ENCODE data around the gene PTPRN2.
"Not testable (repeated sequence)": the region's sequence is repeated elsewhere in the genome, so short reads cannot be mapped to it uniquely, and the experiment has no call there.

PTPRN2 gene

DNA sequence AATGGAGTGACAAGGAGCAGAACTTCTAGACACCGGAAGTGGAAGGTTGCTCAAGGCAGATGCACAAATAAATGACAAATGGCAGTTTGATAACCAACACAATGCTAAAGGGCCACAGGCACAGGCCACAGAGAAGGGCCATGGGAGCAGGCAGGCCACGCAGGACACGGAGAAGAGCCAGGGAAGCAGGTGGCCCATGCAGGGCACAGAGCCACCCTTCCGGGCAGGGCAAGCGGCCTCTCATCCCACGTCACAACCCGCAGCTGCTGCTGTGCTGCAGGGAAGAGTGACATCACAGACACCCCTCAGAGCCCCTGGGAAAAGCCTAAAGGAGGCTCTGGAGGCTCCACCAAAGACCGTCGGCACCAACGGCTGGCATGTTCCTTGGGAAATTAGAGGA is 328.5 kb downstream of the PTPRN2 start:
- no peak for DNase-seq

DNA sequence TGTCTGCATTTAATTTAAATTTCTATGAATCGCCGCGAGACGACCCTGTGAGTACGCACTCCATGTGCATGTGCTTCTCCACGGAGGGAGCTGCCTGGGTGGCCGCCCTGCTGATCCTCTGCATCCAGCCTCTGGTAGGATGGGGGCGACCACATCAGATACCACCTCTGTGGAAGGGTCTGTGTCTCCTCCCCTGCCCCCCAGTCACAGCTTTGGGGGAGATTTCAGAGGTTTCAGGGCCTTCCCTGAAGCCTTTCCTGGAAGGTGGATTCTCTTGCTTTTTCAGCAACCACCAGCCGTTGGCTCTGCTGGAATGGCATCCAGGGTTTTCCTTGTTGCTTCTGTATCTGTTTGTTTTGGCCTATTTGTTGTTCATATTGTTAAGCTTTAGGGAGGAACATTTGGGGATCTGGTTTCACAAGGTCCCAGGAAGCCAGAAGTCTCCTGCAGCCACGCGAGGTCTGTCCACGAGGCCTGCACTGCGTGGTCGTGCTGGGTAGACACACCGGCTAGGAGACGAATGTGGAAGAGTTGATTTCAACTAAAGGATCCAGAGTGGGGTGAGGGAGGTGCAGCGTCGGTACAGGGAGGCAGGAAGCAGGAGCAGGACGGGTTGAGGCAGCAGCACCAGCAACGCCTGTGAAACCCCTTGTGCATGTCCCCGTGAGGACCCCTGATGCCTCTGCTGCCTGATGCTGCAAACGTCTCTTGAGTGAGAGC is 329.1 kb downstream of the PTPRN2 start:
- no peak for DNase-seq

DNA sequence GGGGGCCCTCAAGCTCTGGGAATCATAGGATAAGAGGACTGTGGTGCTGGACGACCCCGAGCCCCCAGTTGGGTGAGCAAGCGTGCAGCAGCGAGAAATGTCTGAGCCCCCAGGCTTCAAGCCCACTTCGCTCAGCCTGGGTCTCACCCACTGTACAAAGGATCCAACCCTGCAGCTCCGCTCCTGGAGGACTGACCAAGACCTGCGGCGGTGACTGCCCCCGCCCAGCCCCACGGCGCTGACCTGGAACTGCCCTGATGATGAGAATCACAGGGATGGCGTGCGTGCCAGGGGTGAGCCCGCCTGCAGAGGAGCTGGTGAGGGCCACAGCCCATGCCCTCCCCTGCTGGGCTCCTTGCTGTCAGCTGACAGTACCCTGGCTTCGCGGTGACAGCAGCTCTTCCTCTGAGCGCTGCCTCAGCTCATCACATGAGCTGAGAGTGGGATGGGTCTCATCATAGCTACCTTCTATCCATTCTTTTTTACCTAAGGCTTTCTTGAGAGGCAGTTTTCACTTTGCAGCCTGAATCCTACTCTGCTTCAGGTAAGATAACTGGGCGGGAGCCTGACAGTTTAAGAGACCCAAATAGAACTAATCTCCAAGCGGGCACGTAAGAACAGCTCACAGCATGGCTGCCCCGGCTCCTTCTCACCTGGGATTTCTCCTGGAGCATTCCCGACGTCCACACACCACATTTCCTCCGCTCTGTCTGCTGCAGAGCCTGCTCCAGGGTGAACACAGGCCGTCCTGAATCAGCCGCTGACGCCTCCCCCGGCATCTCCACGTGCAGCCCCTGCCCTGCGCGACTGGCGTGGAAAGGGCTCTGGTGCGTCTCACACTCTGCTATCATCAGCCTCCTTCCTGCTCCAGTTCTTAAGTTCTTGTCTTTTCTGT is 329.9 kb downstream of the PTPRN2 start:
- no peak for DNase-seq

DNA sequence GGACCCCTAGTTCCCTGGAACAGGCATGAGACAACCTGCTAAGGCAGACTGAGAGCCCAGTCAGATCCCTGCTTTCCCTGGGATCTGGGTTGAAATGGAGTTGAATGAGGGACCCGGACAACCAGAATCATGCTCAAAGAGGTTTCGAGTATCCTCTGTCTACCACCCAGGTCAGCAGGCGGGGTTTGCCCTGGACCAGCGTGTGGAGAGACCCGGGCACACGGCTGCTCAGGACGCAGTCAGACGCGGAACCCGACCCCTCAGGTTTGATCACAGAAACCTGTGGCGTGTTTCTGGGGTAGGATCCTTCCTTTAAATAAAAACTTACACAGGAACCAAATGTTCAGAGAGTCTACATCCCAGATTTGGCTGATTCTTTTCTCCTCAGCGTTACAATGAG is 330.6 kb downstream of the PTPRN2 start:
- DNase-seq, result no peak

DNA sequence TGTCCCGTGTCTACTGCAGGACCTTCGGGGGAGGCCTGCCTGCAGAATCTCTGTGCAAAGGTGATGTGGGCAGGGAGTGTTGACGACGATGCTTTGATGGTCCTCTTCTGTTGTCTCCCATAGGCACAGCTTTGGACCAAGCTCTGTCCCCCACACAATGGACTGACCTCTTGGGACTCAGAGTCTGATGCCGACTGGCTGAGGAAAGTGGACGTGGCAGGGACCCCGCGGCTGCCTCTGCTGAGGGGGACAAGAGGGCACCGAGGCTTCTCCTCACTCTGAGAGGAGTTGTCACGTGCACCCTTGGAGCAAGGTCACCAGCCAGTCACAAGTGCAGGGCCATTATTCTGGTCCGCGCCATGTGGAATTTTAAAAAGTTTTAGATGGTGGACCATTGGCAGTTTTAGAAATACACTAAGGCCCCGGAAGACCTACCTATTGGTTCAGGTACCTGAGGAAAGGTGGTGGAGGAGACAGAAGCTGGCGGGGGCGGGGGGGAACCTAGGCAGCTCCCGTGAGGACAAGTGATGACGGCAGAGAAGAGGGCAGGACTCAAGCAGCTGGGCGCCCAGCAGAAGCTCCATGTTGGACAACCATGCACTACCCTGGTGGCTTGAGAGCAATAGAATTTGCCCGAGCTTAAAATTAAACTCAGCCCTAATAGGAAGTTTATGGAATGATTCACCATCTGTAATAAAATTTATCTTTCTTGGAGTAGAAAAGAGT is 331.4 kb downstream of the PTPRN2 start:
- DNase-seq, result no peak

DNA sequence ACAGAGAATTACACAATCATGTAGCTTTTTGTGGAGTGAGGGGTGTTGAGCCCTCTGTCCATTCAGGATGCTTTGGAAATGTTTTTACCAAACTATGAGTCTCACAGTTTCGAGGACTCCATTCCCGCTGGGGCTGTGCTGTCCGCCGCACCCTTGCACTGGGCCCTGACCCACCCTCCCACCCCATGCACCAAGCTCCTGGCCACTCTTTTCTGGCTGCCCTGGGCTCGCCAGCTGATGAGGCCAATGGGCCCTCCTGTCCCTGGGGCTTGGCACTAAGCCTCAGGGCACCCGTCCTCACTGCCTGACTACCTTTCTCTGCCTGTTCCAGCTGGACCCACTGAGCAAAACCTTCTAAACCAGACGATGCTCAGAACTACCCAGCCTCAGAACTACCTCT is 332.1 kb downstream of the PTPRN2 start:
- no peak for DNase-seq

DNA sequence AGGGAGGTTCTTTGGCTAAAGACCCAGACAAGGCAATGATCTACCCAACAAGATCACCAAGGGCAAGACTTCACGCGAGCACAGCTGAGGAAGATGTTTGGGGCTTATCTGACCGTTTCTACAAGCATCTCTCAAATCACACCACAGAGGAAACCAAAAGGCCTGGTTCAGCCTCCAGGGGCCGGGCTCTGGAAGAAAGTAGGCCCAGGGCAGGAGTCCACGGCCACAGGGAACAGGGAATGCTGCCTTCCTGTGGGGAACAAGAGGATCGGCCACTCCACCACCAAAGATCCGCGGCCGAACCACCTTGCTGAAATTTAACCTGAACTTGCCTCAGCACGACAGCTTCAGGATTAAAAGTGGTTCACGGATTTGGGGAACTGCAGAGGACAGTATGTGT is 332.5 kb downstream of the PTPRN2 start:
- DNase-seq, result no peak

DNA sequence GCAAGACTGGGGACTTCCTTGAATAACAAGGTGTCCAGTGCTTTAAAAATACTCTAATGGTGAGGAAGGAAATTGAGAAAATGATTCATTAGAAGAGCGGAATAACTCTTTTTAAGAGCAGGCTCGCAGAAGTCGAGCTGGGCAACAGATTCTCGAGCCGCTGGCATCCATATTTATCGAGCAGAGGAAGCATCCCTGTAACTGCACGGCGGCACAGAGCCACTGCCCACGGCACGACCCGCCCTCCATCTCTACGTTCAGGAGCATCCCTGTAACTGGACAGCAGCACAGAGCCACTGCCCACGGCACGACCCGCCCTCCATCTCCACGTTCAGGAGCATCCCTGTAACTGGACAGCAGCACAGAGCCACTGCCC is 334.0 kb downstream of the PTPRN2 start:
- not testable (repeated sequence) for DNase-seq

DNA sequence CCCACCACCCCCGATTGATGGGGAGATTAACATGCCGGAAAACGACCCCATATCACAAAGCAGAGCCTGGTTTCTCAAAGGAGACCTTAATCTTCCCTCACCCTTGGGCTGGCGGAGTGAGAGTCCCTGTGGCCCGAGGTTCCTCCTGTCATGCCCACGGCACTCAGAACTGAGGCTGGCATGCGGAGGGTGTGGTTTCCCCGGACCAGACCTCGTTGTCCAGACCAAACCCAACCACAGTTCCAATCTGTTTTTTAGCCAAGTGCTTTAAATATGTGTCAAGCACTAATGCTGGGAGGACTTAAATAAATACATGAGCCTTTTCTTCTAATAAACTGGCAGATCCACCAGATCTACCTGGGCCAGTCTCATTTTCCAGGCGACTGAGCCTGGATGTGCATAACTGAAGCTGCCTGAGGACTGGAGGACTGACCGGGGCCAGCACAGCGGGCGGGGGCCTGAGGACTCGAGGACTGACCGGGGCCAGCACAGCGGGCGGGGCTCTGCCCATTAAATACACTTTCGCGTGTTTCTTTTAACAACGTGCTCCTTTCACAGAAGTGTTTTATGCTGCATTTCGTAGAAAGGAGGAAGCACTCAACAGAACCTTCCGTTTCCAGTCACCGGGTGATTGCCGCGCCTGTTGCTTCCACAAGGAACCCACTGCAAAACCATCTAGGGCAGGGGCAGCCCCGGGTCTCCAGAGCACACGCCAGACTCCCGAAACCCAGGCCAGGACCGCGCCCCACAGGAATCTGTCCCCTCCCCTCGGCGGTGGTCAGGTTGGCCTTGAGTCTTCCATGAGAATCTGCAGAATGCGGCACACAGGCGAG is 334.6 kb downstream of the PTPRN2 start:
- DNase-seq, result no peak

DNA sequence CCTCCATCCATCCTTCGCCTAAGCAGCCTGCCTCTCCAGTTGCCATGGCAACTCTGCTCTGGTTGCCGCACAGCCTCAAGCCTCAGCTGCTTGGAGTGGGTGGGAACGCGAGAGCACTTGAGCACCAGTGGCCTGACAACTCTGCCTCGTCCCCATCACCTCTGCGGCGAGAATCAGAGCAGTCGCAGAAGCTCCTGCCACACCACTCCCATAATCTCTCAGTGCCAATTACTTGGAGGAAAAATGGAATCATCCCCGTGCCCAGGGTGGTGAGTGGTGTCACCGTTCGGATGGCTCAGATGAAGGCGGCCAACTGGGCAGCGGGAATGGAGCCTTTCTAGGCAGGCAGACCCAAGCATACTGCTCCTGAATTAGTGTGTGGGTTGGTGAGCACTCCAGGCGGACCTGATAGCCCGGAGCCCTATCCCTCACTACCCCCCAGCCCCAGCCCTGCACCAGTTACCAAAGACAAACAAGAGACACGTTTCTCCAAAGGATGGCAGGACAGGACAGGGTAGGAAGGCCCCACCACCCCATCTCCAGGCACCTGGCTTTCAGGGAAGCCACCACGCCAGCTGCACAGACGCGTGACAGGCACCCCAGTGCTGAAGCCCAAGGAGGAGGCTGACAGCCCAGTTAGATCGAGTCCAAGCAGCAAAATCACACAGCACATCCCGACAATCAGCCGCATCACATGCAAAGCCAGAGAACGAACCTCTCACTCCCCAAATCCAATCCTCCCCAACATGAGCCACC is 335.4 kb downstream of the PTPRN2 start:
- DNase-seq, result no peak

DNA sequence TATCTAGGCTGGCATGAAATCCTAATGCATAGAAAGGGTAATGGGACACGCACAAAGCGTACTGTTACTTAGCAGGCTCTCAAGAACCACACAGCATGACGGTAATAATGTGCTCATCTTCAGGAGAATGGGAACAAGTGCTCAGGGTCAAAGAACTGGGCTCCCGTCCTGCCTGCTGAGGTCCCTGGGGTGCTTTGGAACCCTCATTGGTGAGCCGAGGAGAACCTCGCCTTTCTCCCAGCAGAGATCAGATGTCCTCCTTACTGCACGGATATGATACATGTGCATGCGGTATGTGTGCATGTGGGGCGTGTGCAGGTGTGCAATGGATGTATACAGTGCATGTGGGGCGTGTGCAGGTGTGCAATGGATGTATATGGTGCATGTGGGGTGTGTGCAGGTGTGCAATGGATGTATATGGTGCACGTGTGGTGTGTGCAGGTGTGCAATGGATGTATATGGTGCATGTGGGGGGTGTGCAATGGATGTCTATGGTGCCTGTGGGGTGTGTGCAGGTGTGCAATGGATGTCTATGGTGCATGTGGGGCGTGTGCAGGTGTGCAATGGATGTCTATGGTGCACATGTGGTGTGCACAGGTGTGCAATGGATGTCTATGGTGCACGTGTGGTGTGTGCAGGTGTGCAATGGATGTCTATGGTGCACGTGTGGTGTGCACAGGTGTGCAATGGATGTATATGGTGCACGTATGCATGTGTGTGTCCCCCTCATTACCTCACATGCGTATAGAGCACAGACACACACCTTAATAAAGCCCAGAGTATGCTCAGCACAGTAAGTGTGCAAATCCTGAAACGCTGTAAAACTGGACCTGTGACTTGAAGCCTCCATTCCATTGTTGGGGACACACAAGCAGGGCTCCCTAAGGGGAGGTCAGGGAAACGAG is 336.3 kb downstream of the PTPRN2 start:
- no peak for DNase-seq

DNA sequence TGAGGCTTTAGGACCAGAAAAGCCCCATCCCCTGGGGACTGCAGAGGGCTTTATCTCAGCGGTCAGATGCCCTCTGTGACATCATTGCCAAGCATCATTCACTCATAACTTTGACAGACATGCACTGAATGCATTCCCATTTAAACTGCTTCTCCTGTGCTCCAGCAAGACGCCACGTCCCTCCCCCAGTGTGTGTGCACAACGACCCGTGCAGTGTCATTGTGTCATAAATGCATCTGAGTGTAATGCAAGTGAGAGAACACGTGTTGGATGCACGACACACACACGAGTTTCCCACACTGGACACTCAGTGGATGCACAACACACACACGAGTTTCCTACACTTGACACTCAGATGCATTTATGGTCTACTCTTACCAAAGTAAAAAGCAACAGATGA is 337.9 kb downstream of the PTPRN2 start:
- DNase-seq, result no peak

DNA sequence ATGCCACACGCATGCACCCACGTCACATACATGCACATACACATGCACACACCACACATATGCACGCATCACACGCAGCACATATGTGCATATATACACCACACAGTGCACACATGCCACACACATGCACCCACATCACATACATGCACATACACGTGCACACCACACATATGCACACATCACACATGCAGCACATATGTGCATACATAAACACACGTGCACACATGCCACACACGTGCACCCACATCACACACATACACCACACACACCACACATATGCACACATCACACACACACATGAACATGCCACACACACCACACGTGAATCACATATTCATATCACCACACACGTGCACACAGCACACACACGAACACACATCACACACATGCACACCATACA is 338.8 kb downstream of the PTPRN2 start:
- DNase-seq, result no peak

DNA sequence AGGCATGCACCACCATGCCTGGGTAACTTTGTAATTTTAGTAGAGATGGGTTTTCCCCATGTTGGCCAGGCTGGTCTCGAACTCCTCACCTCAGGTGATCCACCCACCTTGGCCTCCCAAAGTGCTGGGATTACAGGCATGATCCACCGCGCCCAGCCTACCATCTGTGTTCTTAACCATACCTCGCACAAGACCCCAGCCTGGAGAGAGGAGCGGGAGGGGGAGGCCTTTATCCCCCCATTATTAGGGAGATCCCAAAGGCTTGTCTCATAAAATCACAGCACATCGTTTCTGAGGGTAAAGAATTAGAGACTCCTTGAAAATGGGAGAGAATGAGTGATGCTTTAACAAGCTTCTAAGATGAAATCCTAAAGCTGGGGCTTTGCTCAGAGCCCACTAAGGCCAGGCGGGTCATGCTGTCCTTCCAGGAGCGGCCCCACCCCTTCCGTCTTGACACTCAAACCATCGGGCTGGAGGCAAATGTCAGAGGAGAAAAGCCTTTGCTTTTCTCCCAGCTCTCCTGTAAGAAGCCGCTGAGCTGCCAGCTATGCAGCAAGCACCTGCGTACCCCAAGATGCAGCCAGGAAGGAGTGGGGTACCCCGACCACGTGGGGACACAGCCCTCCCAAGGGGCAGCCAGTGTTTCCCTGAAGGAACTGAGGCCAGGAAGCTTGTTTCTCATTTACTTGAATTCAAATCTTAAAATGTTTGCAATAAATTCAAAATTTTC is 339.7 kb downstream of the PTPRN2 start:
- no peak for DNase-seq

DNA sequence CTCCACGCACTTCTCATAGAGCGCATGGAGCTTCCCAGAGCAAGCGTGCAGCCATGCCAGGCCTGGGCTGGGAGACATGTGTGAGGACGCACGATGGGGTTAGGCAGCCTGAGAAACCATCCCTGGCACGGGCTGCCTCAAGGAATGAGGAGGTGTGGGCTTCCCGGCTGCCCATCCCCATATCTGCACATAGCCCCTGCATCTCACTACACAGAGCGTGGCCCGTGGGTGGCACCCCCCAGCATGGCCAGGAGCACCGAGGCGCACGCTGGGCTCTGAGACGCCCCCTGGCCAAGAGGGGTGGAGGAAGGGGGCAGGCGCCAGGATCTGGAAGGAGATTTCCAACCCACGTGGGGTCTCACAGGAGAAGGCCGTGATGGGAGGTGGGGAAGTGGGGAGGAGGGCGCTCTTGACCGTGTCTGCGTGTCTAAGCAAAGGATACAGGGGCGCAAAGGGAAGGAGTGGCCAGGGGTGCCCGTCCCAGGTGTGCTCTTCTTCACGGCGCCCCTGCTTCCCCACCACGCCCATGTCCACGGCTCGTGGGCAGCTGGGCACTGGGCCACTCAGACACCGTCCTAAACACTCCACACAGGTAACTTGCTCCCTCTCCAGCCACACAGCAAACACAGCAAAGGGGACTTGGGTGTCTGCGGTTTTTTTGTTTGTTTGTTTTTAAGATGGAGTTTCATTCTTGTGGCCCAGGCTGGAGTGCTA is 340.5 kb downstream of the PTPRN2 start:
- DNase-seq, result no peak

DNA sequence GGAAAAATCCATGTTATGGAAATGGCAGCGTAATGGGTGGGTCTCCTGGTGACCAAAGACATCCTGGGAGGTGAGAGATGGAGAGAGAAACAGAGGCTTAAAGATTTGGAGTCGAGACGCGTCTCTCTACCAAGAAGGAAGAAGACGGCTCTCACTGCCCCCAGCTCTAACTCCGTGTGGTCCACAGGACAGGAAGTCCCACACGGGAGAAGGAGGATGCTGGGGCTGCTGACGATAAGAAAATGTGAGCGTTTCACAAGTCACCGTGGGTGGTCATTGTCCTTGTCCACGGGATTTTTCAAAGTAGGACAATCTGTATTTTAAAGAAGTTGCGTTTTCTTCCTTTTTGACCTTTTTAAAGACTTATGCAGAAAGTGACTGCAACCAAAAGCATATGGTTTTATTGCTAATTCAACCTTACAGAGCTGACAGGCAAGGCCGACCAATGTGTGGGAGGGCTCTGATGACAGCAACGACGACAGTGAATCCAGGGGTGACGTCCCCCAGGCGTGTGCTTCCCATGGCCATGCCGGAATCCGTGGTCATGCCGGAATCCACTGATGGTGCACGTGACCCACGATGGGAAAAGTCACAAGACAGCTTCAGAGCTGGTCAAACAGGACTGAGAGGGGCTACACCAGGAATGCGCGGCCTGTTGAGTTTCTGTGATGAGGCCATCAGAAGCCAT is 341.2 kb downstream of the PTPRN2 start:
- DNase-seq, result no peak

DNA sequence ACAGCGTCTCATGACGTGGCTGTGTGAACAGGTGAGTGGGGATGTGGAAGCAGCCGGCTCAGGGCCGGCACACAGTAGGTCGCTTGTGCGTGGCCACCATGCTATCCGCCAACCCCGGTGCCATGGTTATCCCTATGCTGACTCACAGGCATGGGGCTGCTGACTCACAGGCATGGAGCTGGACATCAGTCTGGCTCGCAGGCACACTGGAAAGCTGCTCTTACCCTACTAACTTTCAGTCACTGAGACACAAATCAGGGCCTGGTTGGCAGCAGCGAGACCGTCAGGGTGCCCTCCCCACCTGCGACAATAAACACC is 341.9 kb downstream of the PTPRN2 start:
- DNase-seq, result no peak

DNA sequence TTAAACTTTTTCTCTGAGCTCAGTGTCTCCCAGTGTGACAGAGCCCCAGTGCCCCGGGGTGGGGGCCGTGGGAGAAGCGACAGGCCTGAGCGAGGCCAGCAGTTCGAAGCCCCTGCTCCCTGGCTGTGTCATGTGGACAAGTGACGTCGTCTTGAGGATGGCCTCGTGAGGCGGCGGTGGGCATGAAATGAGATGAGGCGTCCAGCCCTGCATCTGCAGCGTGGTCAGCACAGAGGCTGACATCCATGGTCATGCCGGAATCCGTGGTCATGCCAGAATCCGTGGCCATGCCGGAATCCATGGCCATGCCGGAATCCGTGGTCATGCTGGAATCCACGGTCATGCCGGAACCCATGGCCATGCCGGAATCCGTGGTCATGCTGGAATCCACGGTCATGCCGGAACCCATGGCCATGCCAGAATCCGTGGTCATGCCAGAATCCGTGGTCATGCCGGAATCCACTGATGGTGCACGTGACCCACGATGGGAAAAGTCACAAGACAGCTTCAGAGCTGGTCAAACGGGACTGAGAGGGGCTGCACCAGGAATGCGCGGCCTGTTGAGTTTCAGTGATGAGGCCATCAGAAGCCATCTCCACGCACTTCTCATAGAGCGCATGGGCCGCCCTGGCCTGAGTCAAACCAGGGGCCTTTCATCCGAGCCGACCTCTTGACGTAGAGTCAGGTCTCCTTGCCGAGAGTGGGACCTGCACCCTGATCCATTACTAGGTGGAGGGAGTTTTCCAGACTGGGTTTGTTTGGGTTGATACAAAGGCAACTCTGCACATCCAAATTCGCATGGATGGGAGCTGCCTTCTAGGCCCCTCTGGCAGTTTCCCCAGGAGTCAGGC is 342.5 kb downstream of the PTPRN2 start:
- DNase-seq, result no peak
